HEK293 (cell line): ENCODE results near the gene POU4F2.
A peak's percentile ranks its signal among the peaks of the same experiment; 100 is the strongest.

Experiments
- BCL11A ChIP-seq: fragments of 450-650 bp; formaldehyde crosslinking; IDR thresholded peaks from 2 replicates; pipeline ENCODE4 v1.5.1; 2016; ENCODE audit warnings: low read depth, missing biosample characterization, missing genetic modification characterization
- BCL11B ChIP-seq: fragments of 450-650 bp; formaldehyde crosslinking; IDR thresholded peaks from 2 replicates; pipeline ENCODE4 v1.5.1; 2016; ENCODE audit warnings: low read depth, missing biosample characterization, missing genetic modification characterization
- BCL6B ChIP-seq: fragments of 450-650 bp; formaldehyde crosslinking; IDR thresholded peaks from 2 replicates; pipeline ENCODE4 v1.5.1; 2017; ENCODE audit warnings: missing biosample characterization, missing genetic modification characterization
- HOXD13 ChIP-seq: sonication (generic); formaldehyde crosslinking; IDR thresholded peaks from 2 replicates; pipeline ENCODE4 v1.8.0; 2022; ENCODE audit warnings: missing genetic modification reagents, borderline replicate concordance
- KLF1 ChIP-seq: fragments of 450-650 bp; formaldehyde crosslinking; IDR thresholded peaks from 2 replicates; pipeline ENCODE4 v1.5.1; 2016; ENCODE audit warnings: missing biosample characterization, missing genetic modification characterization
- KLF7 ChIP-seq: fragments of 450-650 bp; formaldehyde crosslinking; IDR thresholded peaks from 2 replicates; pipeline ENCODE4 v1.5.1; 2016; ENCODE audit warnings: missing biosample characterization, missing genetic modification characterization, borderline replicate concordance
- MZF1 ChIP-seq: fragments of 450-650 bp; formaldehyde crosslinking; IDR thresholded peaks from 2 replicates; pipeline ENCODE4 v1.5.1; 2017; ENCODE audit warnings: missing biosample characterization, missing genetic modification characterization, borderline replicate concordance
- ZBTB11 ChIP-seq: fragments of 450-650 bp; formaldehyde crosslinking; conservative IDR thresholded peaks from 2 replicates; pipeline ENCODE4 v1.5.1; 2016; ENCODE audit warnings: low read depth, missing biosample characterization, missing genetic modification characterization
- ZBTB21 ChIP-seq: fragments of 450-650 bp; formaldehyde crosslinking; IDR thresholded peaks from 2 replicates; pipeline ENCODE4 v1.5.1; 2017; ENCODE audit warnings: missing biosample characterization, missing genetic modification characterization
- ZFP37 ChIP-seq: fragments of 450-650 bp; formaldehyde crosslinking; IDR thresholded peaks from 2 replicates; pipeline ENCODE4 v1.5.1; 2016; ENCODE audit warnings: missing biosample characterization, missing genetic modification characterization
- ZNF169 ChIP-seq: fragments of 450-650 bp; formaldehyde crosslinking; IDR thresholded peaks from 2 replicates; pipeline ENCODE4 v1.5.1; 2016; ENCODE audit warnings: missing biosample characterization, missing genetic modification characterization
- ZNF175 ChIP-seq: fragments of 450-650 bp; formaldehyde crosslinking; IDR thresholded peaks from 2 replicates; pipeline ENCODE4 v1.5.1; 2016; ENCODE audit warnings: missing biosample characterization, missing genetic modification characterization
- ZNF18 ChIP-seq: fragments of 450-650 bp; formaldehyde crosslinking; IDR thresholded peaks from 2 replicates; pipeline ENCODE4 v1.5.1; 2016; ENCODE audit warnings: missing biosample characterization, missing genetic modification characterization
- ZNF184 ChIP-seq: fragments of 450-650 bp; IDR thresholded peaks from 2 replicates; pipeline ENCODE4 v1.5.1; 2018; ENCODE audit warnings: missing biosample characterization, mild to moderate bottlenecking, missing genetic modification characterization
- ZNF211 ChIP-seq: fragments of 450-650 bp; formaldehyde crosslinking; IDR thresholded peaks from 2 replicates; pipeline ENCODE4 v1.5.1; 2016; ENCODE audit warnings: low read depth, missing biosample characterization, missing genetic modification characterization
- ZNF24 ChIP-seq: fragments of 450-650 bp; formaldehyde crosslinking; IDR thresholded peaks from 2 replicates; pipeline ENCODE4 v1.5.1; 2016; ENCODE audit warnings: missing biosample characterization, missing genetic modification characterization
- ZNF280D ChIP-seq: fragments of 450-650 bp; formaldehyde crosslinking; IDR thresholded peaks from 2 replicates; pipeline ENCODE4 v1.5.1; 2016; ENCODE audit warnings: missing biosample characterization, missing genetic modification characterization
- ZNF324 ChIP-seq: fragments of 450-650 bp; formaldehyde crosslinking; IDR thresholded peaks from 2 replicates; pipeline ENCODE4 v1.5.1; 2016; ENCODE audit warnings: missing biosample characterization, missing genetic modification characterization
- ZNF37A ChIP-seq: fragments of 450-650 bp; IDR thresholded peaks from 2 replicates; pipeline ENCODE4 v1.5.1; 2018; ENCODE audit warnings: missing biosample characterization, missing genetic modification characterization
- ZNF473 ChIP-seq: fragments of 450-650 bp; formaldehyde crosslinking; IDR thresholded peaks from 2 replicates; pipeline ENCODE4 v1.5.1; 2017; ENCODE audit warnings: missing biosample characterization, missing genetic modification characterization
- ZNF529 ChIP-seq: fragments of 450-650 bp; formaldehyde crosslinking; IDR thresholded peaks from 2 replicates; pipeline ENCODE4 v1.5.1; 2017; ENCODE audit warnings: missing genetic modification characterization, missing biosample characterization; ENCODE audit not compliant: insufficient replicate concordance
- ZNF544 ChIP-seq: fragments of 450-650 bp; formaldehyde crosslinking; IDR thresholded peaks from 2 replicates; pipeline ENCODE4 v1.5.0; 2017; ENCODE audit warnings: missing biosample characterization, missing genetic modification characterization
- ZNF549 ChIP-seq: fragments of 450-650 bp; IDR thresholded peaks from 2 replicates; pipeline ENCODE4 v1.5.1; 2018; ENCODE audit warnings: missing biosample characterization, missing genetic modification characterization, mild to moderate bottlenecking, inconsistent platforms, moderate library complexity
- ZNF558 ChIP-seq: fragments of 450-650 bp; formaldehyde crosslinking; IDR thresholded peaks from 2 replicates; pipeline ENCODE4 v1.5.1; 2016; ENCODE audit warnings: missing biosample characterization, missing genetic modification characterization
- ZNF623 ChIP-seq: fragments of 450-650 bp; formaldehyde crosslinking; IDR thresholded peaks from 2 replicates; pipeline ENCODE4 v1.5.1; 2016; ENCODE audit warnings: missing biosample characterization, missing genetic modification characterization
- ZNF645 ChIP-seq: fragments of 450-650 bp; formaldehyde crosslinking; IDR thresholded peaks from 2 replicates; pipeline ENCODE4; 2016; ENCODE audit warnings: missing biosample characterization, missing genetic modification characterization
- ZNF791 ChIP-seq: fragments of 450-650 bp; formaldehyde crosslinking; IDR thresholded peaks from 2 replicates; pipeline ENCODE4 v1.5.1; 2016; ENCODE audit warnings: missing biosample characterization, missing genetic modification characterization
- ZNF837 ChIP-seq: fragments of 450-650 bp; formaldehyde crosslinking; IDR thresholded peaks from 2 replicates; pipeline ENCODE4 v1.5.1; 2016; ENCODE audit warnings: missing biosample characterization, missing genetic modification characterization
- ZSCAN4 ChIP-seq: fragments of 450-650 bp; formaldehyde crosslinking; IDR thresholded peaks from 2 replicates; pipeline ENCODE4 v1.5.1; 2017; ENCODE audit warnings: missing biosample characterization, missing genetic modification characterization

Gene POU4F2

GRCh38 chr4:146638786-146639505, at the start of gene POU4F2 (continued):
- 0 out of 2 replicates have a peak, but pooled peaks have one; percentile 17 for TF ChIP-seq ZBTB11 (tag by site-specific recombination)
- no peak for TF ChIP-seq ZNF37A
- no peak for TF ChIP-seq ZNF473 (tag by site-specific recombination)
- TF ChIP-seq BCL11B: no peak
- TF ChIP-seq ZNF169 (tag by site-specific recombination): no peak
- no peak for TF ChIP-seq ZNF24 (tag by site-specific recombination)
- no peak for TF ChIP-seq ZNF211 (tag by site-specific recombination)
- no peak for TF ChIP-seq ZNF623
- no peak for TF ChIP-seq BCL11A
- no peak for TF ChIP-seq ZBTB21
- TF ChIP-seq ZNF544: no peak
- TF ChIP-seq MZF1 (tag by site-specific recombination): no peak
- no peak for TF ChIP-seq HOXD13 (CRISPR knock-in tag)
- no peak for TF ChIP-seq ZNF18 (tag by site-specific recombination)
- TF ChIP-seq ZNF549 (tag by site-specific recombination): no peak
- no peak for TF ChIP-seq KLF7
- no peak for TF ChIP-seq ZNF558
- TF ChIP-seq ZNF175 (tag by site-specific recombination): no peak
- TF ChIP-seq ZFP37 (tag by site-specific recombination): 0 out of 2 replicates have a peak, but pooled peaks have one; percentile 60
- TF ChIP-seq ZNF324: no peak
- no peak for TF ChIP-seq ZNF280D (tag by site-specific recombination)
- no peak for TF ChIP-seq ZNF184 (tag by site-specific recombination)
- no peak for TF ChIP-seq BCL6B
- no peak for TF ChIP-seq ZNF645 (tag by site-specific recombination)
- TF ChIP-seq ZNF791: no peak
- no peak for TF ChIP-seq ZNF529 (tag by site-specific recombination)
- TF ChIP-seq KLF1 (tag by site-specific recombination): no peak
- TF ChIP-seq ZNF837 (tag by site-specific recombination): no peak
- no peak for TF ChIP-seq ZSCAN4 (tag by site-specific recombination)
